NCI-H146 (cell line): ENCODE results near the gene ECM2.
A peak's percentile ranks its signal among the peaks of the same experiment; 100 is the strongest.

Experiments used
- DNase-seq: peaks from one replicate; lab custom pipeline; 2025; lab: John Stamatoyannopoulos, UW

ECM2 gene

DNA sequence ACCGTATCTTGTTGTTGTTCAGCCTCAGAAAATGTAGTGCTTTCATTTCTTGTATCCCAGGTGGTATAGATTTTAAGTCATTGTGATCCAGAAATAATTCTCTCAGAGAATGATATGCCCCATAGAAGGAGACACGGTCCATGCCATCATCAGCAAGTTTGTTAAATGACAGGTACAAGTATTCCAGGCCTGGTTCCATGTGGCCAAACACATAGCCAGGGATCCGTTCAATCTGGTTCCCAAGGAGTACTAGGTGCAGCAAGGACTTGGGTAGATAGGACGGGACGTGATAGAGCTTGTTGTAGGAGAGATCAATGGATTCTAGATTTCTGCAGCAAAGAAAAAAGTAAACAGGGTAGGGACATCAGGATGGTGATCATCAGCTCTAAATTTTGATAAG, 35.1 kb downstream of the ECM2 start:
- no peak for DNase-seq

DNA sequence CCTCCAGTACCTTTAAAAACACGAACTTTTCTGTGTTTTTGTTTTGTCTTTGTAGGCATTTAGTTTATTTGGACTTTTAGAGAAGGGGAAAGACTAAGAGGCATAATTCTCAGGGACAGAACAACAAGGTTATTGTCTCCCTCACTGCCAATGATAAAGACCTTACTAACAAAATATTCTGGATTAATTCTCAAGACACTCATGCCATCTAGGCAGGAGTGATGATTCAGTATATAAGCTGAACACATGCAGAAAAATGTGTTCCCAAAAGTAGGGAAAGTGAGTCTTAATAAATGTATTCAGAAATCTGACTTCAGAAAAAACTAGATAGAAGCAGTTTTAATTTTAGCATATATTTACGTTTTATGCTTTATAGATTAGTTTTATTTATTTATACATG, 36.1 kb downstream of the ECM2 start:
- no peak for DNase-seq

DNA sequence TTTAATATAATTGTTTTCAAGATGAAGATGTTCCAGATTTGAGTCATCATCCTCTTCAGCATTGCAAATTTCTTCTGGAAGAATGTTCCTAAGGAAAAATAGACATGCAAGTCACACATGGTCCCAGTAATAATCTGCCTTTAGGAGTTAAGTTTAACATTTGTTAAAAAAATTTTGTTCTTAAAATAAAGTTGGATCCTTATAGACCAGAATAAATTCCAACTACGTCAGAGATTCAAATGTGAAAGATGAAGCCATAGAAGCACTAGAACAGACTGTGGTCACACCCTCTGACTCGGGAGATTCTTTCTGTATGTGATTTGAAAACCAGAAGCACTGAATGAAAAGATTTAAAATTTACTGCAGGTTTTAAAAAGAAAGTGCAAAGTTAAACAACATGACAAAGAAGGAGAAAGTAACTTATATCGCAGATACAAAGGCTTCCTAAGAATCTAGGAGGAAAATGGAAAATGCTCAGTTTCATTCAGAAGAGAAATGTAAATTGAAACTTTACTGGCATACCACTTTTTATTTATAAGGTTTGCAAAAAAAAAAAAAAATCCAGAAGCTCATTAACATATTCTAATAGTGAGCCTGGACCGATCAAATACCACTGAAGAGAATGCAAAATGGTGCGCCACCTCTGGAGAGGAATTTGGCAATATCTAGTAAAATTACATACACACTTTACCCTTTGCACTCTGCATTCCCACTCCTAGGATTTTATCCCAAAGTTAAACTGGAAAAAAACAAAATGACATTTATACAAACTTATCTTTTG, 39.2 kb downstream of the ECM2 start:
- DNase-seq = no peak

DNA sequence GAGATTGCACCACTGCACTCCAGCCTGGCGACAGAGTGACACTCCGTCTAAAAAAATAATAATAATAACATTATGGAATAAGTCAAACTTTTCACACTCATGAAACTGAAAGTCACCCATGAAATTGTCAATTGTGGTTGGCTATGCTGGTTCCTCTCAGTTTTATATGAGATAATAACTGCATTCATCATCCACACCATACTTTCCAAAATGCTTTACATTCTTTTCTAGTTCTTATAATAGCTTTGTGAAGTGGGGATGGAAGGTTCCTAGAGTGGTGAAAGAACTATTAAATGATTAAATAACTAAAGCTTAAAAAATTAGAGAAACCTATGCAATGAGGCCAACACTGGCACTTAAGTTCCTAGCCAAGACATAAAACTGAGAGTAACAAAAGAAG, 40.9 kb downstream of the ECM2 start:
- no peak for DNase-seq

GRCh38 chr9:92493749-92494387, 41.9 kb downstream of the ECM2 start:
- DNase-seq = no peak

GRCh38 chr9:92492781-92493401, 42.9 kb downstream of the ECM2 start:
- DNase-seq = peak; percentile 46

DNA sequence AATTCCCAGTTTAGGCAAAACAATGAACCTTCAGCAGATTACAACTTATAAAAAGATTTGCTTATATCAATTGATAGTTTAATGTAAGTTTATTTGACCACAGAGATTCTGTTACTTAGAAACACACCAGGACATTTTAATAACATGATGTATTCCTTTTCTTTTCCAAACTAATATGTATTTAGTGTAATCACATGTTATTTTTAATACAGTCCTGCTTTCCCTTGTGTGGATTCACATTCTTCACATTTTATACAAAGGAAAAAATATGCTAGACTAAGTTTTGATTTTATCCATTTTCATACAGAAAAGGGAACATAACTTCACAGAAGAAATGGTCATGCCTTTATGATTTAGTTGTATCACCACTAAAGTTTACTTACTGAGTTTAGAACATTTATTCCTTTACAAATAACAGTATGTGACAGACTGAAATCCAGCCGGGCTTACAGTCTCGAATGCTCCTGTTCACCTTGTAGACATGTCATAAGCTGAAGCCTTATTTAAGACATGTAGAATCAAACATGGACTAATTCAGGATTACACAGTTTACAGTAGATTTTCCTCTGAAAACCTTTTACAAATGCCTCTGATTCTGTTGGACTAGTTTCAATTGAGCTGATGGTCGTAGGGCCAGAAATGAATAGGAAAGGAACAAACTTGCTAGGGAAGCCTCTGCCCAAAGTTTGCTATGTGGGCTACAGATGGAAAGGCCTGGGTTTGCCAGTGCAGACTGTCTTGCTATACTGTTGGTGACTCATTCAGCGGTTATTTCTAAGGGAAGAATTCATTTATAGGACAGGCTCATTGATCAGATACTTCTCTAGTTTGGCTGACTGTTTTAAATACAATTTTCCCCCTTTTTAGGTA, 46.9 kb downstream of the ECM2 start:
- DNase-seq = no peak

GRCh38 chr9:92486371-92486770, 49.4 kb downstream of the ECM2 start:
- no peak for DNase-seq

GRCh38 chr9:92484563-92484962, 51.2 kb downstream of the ECM2 start:
- DNase-seq = no peak

- DNase-seq = no peak
Observed at GRCh38 chr9:92483627-92484545, 51.9 kb downstream of the ECM2 start.

DNA sequence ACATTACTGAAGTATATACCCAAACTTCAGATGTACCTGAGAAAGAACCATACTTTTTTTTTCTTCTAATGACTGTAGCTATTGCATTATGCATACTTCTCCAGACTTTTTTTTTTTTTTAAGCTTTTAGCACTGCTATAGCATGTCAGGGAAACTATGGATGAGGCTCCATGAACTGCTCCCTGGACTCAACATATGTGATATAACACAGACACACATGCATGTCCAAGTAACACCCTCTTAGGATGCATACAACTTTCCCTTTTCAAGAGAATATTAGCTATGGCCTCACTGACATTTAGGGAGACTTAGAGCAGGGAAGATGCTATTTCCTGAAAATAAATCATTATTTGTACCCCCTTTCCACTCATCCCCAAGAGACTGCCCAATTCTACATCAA, 53.0 kb downstream of the ECM2 start:
- no peak for DNase-seq

DNA sequence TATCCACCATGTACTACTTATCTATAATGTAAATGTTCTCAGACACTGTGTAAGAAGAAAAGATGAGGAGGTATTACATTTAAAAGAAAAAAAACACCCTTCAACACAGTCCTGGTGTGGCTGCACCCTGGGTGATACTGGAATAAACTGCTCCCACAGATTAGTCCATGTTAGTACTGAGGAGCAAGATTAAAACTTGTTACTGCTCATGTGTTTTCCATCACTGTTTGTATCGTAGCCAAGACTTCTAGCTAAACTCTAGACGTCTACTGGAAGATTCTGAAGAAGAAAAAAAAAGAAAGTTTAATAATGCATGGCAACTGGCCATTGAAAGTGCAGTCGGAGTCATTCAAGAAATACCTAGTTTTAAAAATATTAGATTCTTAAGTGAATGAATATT, 53.5 kb downstream of the ECM2 start, which contains the start of gene ASPN:
ASPN (minus strand) TSS at position 178 of the 400 bp plus-strand sequence.
- no peak for DNase-seq

- no peak for DNase-seq
Observed at GRCh38 chr9:92480986-92481633, 54.7 kb downstream of the ECM2 start.

DNA sequence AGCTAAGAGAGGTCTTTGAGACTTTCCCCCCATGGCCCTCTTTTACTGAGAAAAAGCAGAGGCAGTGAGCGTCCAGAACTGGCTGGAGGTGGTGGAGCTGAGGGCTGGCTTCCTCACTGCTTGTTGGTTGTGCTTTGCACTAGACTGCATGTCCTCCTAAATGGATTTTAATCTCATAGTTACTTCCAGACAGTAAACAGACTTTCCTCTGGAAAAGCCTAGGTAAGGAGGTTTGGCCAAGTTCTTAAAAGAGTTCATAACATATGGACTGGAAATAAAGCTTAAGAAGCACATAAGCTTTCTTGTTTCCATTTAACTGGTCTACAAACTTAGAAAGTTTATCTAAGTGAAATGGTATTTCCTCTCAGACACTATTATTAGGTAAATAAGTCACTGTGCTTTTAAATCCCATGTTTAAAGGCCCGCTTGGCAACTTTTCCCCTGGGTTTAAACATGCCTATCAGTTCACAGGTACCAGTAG, 55.5 kb downstream of the ECM2 start:
- DNase-seq = no peak

GRCh38 chr9:92479346-92479745, 56.4 kb downstream of the ECM2 start:
- DNase-seq = no peak

- no peak for DNase-seq
Observed at GRCh38 chr9:92478783-92479182, 57.0 kb downstream of the ECM2 start.

DNA sequence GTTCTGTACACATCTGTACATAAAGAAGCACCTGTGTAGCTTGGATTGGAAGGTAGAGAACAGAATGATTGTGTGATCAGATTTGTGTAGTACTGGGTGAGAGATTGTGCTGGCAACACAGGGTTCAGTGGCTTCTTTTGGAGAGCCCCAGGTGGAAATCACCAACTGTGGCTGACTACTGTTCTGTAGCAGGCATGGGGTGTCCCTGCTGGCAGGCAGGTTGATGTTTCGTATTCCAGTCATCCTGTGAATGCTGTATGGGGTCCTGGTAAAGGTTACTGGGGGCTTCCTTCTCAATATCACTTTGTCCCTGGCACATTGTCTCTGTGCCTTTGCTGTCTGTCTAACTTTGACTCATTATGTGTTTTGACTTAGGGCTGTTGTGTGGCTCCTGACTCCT, 58.8 kb downstream of the ECM2 start:
- no peak for DNase-seq

DNA sequence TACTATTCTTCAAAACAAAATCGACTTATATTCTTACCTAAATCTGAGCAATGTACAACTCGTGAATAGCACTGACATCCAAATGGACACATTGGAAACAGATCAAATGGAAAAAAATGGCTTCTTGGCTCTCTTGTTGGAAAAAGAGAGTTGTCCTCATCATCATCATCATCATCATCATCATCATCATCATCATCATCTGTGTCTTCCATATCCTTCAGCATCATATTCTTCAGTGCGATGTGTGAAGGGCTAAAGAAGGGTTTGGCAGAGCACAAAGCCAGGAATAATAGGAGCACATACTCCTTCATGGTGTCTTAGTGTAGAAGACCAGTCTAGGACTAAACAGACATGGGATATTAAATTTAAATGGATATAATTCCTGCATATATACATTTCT, 61.2 kb downstream of the ECM2 start:
- no peak for DNase-seq

DNA sequence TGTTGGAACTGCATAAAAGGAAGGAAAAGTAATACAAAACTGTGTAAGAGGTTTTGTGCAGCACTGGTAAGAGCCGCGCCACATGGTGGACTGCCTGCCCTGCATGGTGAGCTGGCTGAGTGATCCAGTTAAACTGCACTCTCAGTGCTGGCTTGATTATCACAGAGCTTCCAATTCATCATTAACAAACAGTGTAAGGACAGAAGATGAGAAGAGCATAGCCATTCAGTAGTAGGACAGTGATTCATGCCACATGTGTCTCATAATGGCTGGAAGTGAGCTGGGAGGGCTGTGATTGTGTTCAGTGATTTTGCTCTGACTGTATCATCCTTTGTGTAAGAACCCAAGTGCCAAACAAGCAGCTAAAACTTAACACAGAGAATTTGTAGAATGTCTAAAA, 67.6 kb downstream of the ECM2 start:
- DNase-seq = no peak

- no peak for DNase-seq
Observed at GRCh38 chr9:92467511-92467910, 68.3 kb downstream of the ECM2 start.

DNA sequence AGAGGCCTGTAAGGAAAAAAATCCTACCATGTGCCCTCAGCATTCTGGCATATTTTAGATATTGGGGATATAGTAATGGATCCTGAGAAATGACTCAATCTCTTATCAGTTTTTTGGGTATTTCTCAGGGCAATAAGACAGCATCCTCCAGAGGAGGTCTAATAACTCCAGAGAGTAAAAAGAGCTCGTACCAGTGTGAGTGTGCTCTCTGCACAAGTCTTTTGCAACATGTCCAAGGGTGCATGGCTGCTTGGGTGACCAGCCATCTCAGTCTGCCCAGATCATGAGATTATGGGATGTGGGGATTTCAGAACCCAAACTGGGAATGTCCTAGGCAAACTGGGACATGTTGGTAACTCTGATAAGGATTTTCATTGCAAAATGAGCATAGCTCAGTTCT, 68.7 kb downstream of the ECM2 start:
- no peak for DNase-seq
